ENCODE results near the gene THOC6.

GRCh38 chr16:2983706-2984136 is 40.1 kb upstream of the THOC6 start:
- TF ChIP-seq CTCF (conservative IDR thresholded peaks at IDR 0.05; ENCODE audit: low read depth in 2 of 2) (peak; percentile 77 to 86), CREB1 (CRISPR knock-in tag; IDR thresholded peaks at IDR 0.05; ENCODE audit: low read depth) (no peak; the same call in 1 of the 2 replicates), POLR2AphosphoS5 (IDR thresholded peaks at IDR 0.05; ENCODE audit: low read depth) (0 out of 2 replicates have a peak, but pooled peaks have one; percentile 26), EZH2 (IDR thresholded peaks at IDR 0.05; ENCODE audit: low read depth, unreplicated experiment) (no peak), EZH2phosphoT487 (IDR thresholded peaks at IDR 0.05; ENCODE audit: unreplicated experiment) (no peak)

Data from GM23338 (cell line).